Endothelial cell of umbilical vein (primary cell): ENCODE measurements around the gene TYSND1. TPM values are rescaled to one million over a fixed set of nuclear protein-coding genes. Genes with fewer than 3 reads are reported as not detected.

Source experiments
- BruUV-seq: library from RNA; stranded (reverse); fragments of 400-500 nt; replicated peaks from 2 replicates; lab custom pipeline; 2021; lab: Mats Ljungman, UMichigan
- CTCF ChIA-PET: fragments of 300-600, 350-600 bp; sonication (Branson Sonifier 250); formaldehyde crosslinking; loops from one replicate; lab custom pipeline; 2021; ENCODE audit warnings: antibody characterized with exemption, inconsistent platforms; lab: Charles Lee
- POLR2A ChIA-PET: fragments of 300-600, 350-600 bp; sonication (Branson Sonifier 250); formaldehyde crosslinking; loops from one replicate; lab custom pipeline; 2021; ENCODE audit warnings: antibody characterized with exemption, inconsistent platforms; lab: Charles Lee
- DNase-seq: peaks from one replicate; pipeline ENCODE4 v3.0.0-alpha.2; 2011; ENCODE audit warnings: low read depth, low spot score
- FAIRE-seq: peaks from 2 replicates; lab custom pipeline; 2011; peaks lifted over from hg19 to GRCh38; lab: Jason Lieb, UNC
- H2AFZ ChIP-seq: 2 replicates; pipeline ENCODE4 v1.6.0; 2012; ENCODE audit warnings: low read depth, low read length, control low read depth, inconsistent platforms
- H3K27ac ChIP-seq: 2 replicates; pipeline ENCODE4 v1.5.1; 2011; ENCODE audit warnings: low read depth, mild to moderate bottlenecking, control low read depth, low read length, moderate library complexity; ENCODE audit not compliant: insufficient read depth
- H3K27me3 ChIP-seq, 2 experiments: 2 replicates each; pipeline versions ENCODE4 v1.6.0 to v1.6.1; 2011; ENCODE audit warnings: low read length in 2 of 2, mixed read lengths in 1 of 2; ENCODE audit not compliant: control insufficient read depth in 2 of 2, insufficient read depth in 2 of 2
- H3K36me3 ChIP-seq, 2 experiments: 2 replicates in 1 of 2; 3 replicates in 1 of 2; pipeline ENCODE4 v1.5.1; 2011; ENCODE audit warnings: low read length in 2 of 2, mild to moderate bottlenecking in 1 of 2, moderate library complexity in 1 of 2; ENCODE audit not compliant: control insufficient read depth in 2 of 2, insufficient read depth in 2 of 2; ENCODE audit errors: extremely low read depth in 1 of 2
- H3K4me1 ChIP-seq: 3 replicates; pipeline ENCODE4 v1.5.1; 2011; ENCODE audit warnings: mild to moderate bottlenecking, low read length; ENCODE audit not compliant: control insufficient read depth, insufficient read depth; ENCODE audit errors: extremely low read depth
- H3K4me2 ChIP-seq: 2 replicates; pipeline ENCODE4 v1.6.1; 2011; ENCODE audit warnings: low read length, control low read depth, mixed read lengths; ENCODE audit not compliant: insufficient read depth
- H3K4me3 ChIP-seq, 3 experiments: fragments of 200-600 bp in 1 of 3; sonication (generic), shearing (Covaris generic) in 1 of 3; replicated peaks in 1 of 3; 2 replicates each; pipeline ENCODE4 v1.5.1; 2011 to 2016; ENCODE audit warnings: control low read depth in 3 of 3, low read length in 3 of 3, mild to moderate bottlenecking in 2 of 3, inconsistent platforms in 1 of 3, low read depth in 1 of 3, moderate library complexity in 1 of 3; ENCODE audit not compliant: insufficient read depth in 1 of 3
- H3K79me2 ChIP-seq: 2 replicates; pipeline ENCODE4 v1.6.0; 2012; ENCODE audit warnings: low read length, inconsistent platforms; ENCODE audit not compliant: control insufficient read depth, insufficient read depth
- H3K9ac ChIP-seq: replicated peaks from 2 replicates; pipeline ENCODE3; 2011; ENCODE audit warnings: low read length, control low read depth; ENCODE audit not compliant: insufficient read depth; ENCODE audit errors: extremely low read depth
- H3K9me1 ChIP-seq: replicated peaks from 3 replicates; pipeline ENCODE4 v1.6.0; 2011; ENCODE audit warnings: mild to moderate bottlenecking, low read length; ENCODE audit not compliant: control insufficient read depth, insufficient read depth; ENCODE audit errors: extremely low read depth
- H3K9me3 ChIP-seq: replicated peaks from 2 replicates; pipeline ENCODE4 v1.5.1; 2012; ENCODE audit warnings: low read length, inconsistent platforms; ENCODE audit not compliant: control insufficient read depth, insufficient read depth
- H4K20me1 ChIP-seq: replicated peaks from 2 replicates; pipeline ENCODE3; 2011; ENCODE audit warnings: mild to moderate bottlenecking, low read length; ENCODE audit not compliant: control insufficient read depth, insufficient read depth; ENCODE audit errors: extremely low read depth
- CTCF ChIP-seq, 2 donors: IDR thresholded peaks; 1 replicate in 1 of 2; 2 replicates in 1 of 2; pipeline ENCODE4 v1.5.1; 2011; ENCODE audit warnings: low read length in 2 of 2, mild to moderate bottlenecking in 2 of 2, moderate library complexity in 2 of 2, control low read depth in 1 of 2, inconsistent platforms in 1 of 2, low read depth in 1 of 2; ENCODE audit not compliant: insufficient read depth in 1 of 2; ENCODE audit errors: extremely low read depth in 1 of 2
- EZH2 ChIP-seq: IDR thresholded peaks from 2 replicates; pipeline ENCODE4 v1.6.1; 2012; ENCODE audit warnings: borderline replicate concordance, low read depth, mild to moderate bottlenecking, moderate library complexity, low read length, inconsistent platforms; ENCODE audit not compliant: severe bottlenecking
- FOS ChIP-seq: IDR thresholded peaks from 2 replicates; pipeline ENCODE4 v1.6.1; 2011; ENCODE audit warnings: mild to moderate bottlenecking, low read length, moderate library complexity, borderline replicate concordance; ENCODE audit not compliant: insufficient read depth
- GATA2 ChIP-seq: IDR thresholded peaks from 2 replicates; pipeline ENCODE4 v1.7.0; 2011; ENCODE audit warnings: low read depth, mild to moderate bottlenecking, moderate library complexity, mixed read lengths, low read length; ENCODE audit not compliant: insufficient read length, insufficient read depth
- JUN ChIP-seq: IDR thresholded peaks from 2 replicates; pipeline ENCODE4 v1.6.1; 2011; ENCODE audit warnings: borderline replicate concordance, low read depth; ENCODE audit not compliant: insufficient read length, insufficient read depth
- MAX ChIP-seq: IDR thresholded peaks from 2 replicates; pipeline ENCODE4 v1.6.1; 2011; ENCODE audit not compliant: insufficient read depth, insufficient read length
- MYC ChIP-seq: IDR thresholded peaks from one replicate; pipeline ENCODE4 v1.6.1; 2011; ENCODE audit warnings: mild to moderate bottlenecking, low read depth, low read length
- POLR2A ChIP-seq: IDR thresholded peaks from 2 replicates; pipeline ENCODE4 v1.6.1; 2012; ENCODE audit warnings: low read depth, mild to moderate bottlenecking, control low read depth, low read length
- POLR2AphosphoS5 ChIP-seq: IDR thresholded peaks from 2 replicates; pipeline ENCODE4 v1.6.1; 2012; ENCODE audit warnings: low read depth, mild to moderate bottlenecking, control low read depth, low read length, moderate library complexity; ENCODE audit not compliant: insufficient read depth
- dilution Hi-C: fragments of 300-500 bp; cut with MboI; formaldehyde crosslinking; loops from one replicate; pipeline ENCODE4 v1.15.0; 2019; ENCODE audit warnings: low sequenced_read_pairs; ENCODE audit not compliant: extremely low pct_ligation_motif_present
- intact Hi-C: fragments of 100-400 bp; cut with micrococcal nuclease; formaldehyde crosslinking; loops from one replicate; pipeline ENCODE4 v1.10.0; 2022
- polyA plus RNA-seq, 4 experiments: library from polyadenylated mRNA; depleted of rRNA in 3 of 4; stranded (reverse) in 3 of 4; unstranded in 1 of 4; fragments of >200 nt; gene quantifications; 2 replicates each; pipeline versions ENCODE4 v1.2.1 to v1.2.3, GENCODE V29; 2011 to 2012; ENCODE audit warnings: missing spikeins in 1 of 4
- total RNA-seq: library from RNA; stranded (reverse); gene quantifications from 2 replicates; pipeline ENCODE4 v1.2.3, GENCODE V29; 2021

Gene TYSND1
- total and polyA plus RNA-seq, 2 donors (not counting 3 experiments of a cell fraction or from before 2014, with no cell fraction given), result 5.1 to 7.8 TPM

- intact Hi-C loops, result no loop called here
- ChIA-PET CTCF (interaction anchor here (1.5 kb wide), 1 partner anchor 16 kb away, joined by 4 read pairs; the partner anchor contains the start of gene TYSND1), POLR2A (interaction anchor here (1.0 kb wide), 1 partner anchor 8 kb away, joined by 3 read pairs; the partner anchor contains the start of gene SAR1A)
- no peak overlapping the region for H3K9ac ChIP-seq
- H3K4me1 ChIP-seq, result no peaks in the 10 kb centered on the region
- dilution Hi-C loops, result no loop called here
- H4K20me1 ChIP-seq, result peaks cover 5% of the 10 kb centered on the region
- no peak overlapping the region for H3K4me2 ChIP-seq
- FAIRE-seq (no peak), DNase-seq (no peak)
- H3K79me2 ChIP-seq, result peaks cover 68% of the 10 kb centered on the region
- H3K27ac ChIP-seq, result no peak overlapping the region
- H3K9me1 ChIP-seq, result no peaks in the 10 kb centered on the region
- H3K9me3 ChIP-seq, result no peaks in the 10 kb centered on the region
- H3K27me3 ChIP-seq, result no peaks in the 10 kb centered on the region
- H2AFZ ChIP-seq, result no peak overlapping the region
- TF ChIP-seq MAX (no peak), FOS (no peak), JUN (no peak), POLR2AphosphoS5 (no peak), CTCF (IDR thresholded peaks at IDR 0.05; ENCODE audit: extremely low read depth in 1 of 2, insufficient read depth in 1 of 2, low read depth in 1 of 2, low read length in 2 of 2) (no peak), MYC (no peak), EZH2 (no peak), POLR2A (no peak), GATA2 (no peak)
- peaks cover 0 to 27% of the 10 kb centered on the region in 2 experiments for H3K36me3 ChIP-seq
- H3K4me3 ChIP-seq, result no peak overlapping the region
- BruUV-seq, result no TSS peak
Observed at GRCh38 chr10:70162151-70162891, 15.8 kb upstream of the TYSND1 start.
